Uterus (tissue), 4 donors: ENCODE results near the gene CCDC50. TPM values are rescaled to one million over a fixed set of nuclear protein-coding genes. Genes with fewer than 3 reads are reported as not detected.

ENCODE experiments used
- DNase-seq, 2 donors: peaks; one replicate each; pipeline ENCODE4 v3.0.0-alpha.2; 2019 to 2020
- H3K27ac ChIP-seq, 2 donors: fragments of 200-600 bp; sonication (generic); 1 replicate in 1 of 2; 2 replicates in 1 of 2; pipeline ENCODE4 v1.5.1; 2016 to 2018
- H3K27me3 ChIP-seq, 2 donors: fragments of 200-600 bp; sonication (generic); one replicate each; pipeline ENCODE4 v1.5.1; 2018 to 2019; ENCODE audit warnings: control low read depth in 1 of 2
- H3K36me3 ChIP-seq, 2 donors: fragments of 200-600 bp; sonication (generic); one replicate each; pipeline ENCODE4 v1.5.1; 2019; ENCODE audit warnings: control low read depth in 1 of 2
- H3K4me1 ChIP-seq, 2 donors: fragments of 200-600 bp; sonication (generic); one replicate each; pipeline ENCODE4 v1.5.1; 2018 to 2019; ENCODE audit warnings: control low read depth in 1 of 2
- H3K4me3 ChIP-seq, 2 donors: fragments of 200-600 bp; sonication (generic); 1 replicate in 1 of 2; 2 replicates in 1 of 2; pipeline ENCODE4 v1.5.1; 2018 to 2019; ENCODE audit warnings: mild to moderate bottlenecking in 1 of 2
- H3K9me3 ChIP-seq, 2 donors: fragments of 200-600 bp; sonication (generic); one replicate each; pipeline ENCODE4 v1.5.1; 2019; ENCODE audit warnings: control low read depth in 1 of 2
- CTCF ChIP-seq, 4 experiments: fragments of 200-600 bp in 2 of 4; fragments of 450-650 bp in 2 of 4; sonication (generic) in 2 of 4; IDR thresholded peaks; one replicate each; pipeline ENCODE4 v1.5.1; 2016 to 2019; ENCODE audit warnings: antibody characterized with exemption in 4 of 4, mild to moderate bottlenecking in 2 of 4, moderate library complexity in 1 of 4
- POLR2A ChIP-seq, 2 donors: fragments of 450-650 bp; IDR thresholded peaks; one replicate each; pipeline ENCODE4 v1.6.1; 2016; ENCODE audit warnings: antibody characterized with exemption in 2 of 2, mild to moderate bottlenecking in 1 of 2, moderate library complexity in 1 of 2
- intact Hi-C: fragments of 100-400 bp; cut with DNase I; formaldehyde crosslinking; loops from one replicate; pipeline ENCODE4 v1.15.1; 2023; ENCODE audit warnings: low total_unique reads
- total RNA-seq, 4 donors: library from RNA; depleted of rRNA in 3 of 4; stranded (reverse); fragments of >200 nt in 3 of 4; gene quantifications; one replicate each; pipeline versions ENCODE4 v1.1.0 to v1.2.4, GENCODE V29; 2014 to 2023
- donor health status: DM: yes; HTN: yes; CAD: no.

Gene CCDC50
- total RNA-seq, 4 donors from 2014 or later: 68.4 to 342 (median 96.1) TPM

GRCh38 chr3:191358929-191359328 is 29.7 kb downstream of the CCDC50 start:
- Histone ChIP-seq H3K27ac (no peak overlapping the region), H3K36me3 (no peaks in the 10 kb centered on the region), H3K4me3 (no peak overlapping the region), H3K9me3 (no peaks in the 10 kb centered on the region), H3K27me3 (no peaks in the 10 kb centered on the region), H3K4me1 (no peaks in the 10 kb centered on the region)
- no peak for TF ChIP-seq CTCF (IDR thresholded peaks at IDR 0.05)
- TF ChIP-seq POLR2A (IDR thresholded peaks at IDR 0.05): no peak
- no peak for DNase-seq
- intact Hi-C loops: no loop called here

- Histone ChIP-seq H3K4me1 (no peaks in the 10 kb centered on the region), H3K27me3 (no peaks in the 10 kb centered on the region), H3K4me3 (no peak overlapping the region), H3K9me3 (no peaks in the 10 kb centered on the region), H3K36me3 (no peaks in the 10 kb centered on the region), H3K27ac (no peak overlapping the region)
- intact Hi-C loops: no loop called here
- TF ChIP-seq POLR2A (IDR thresholded peaks at IDR 0.05): no peak
- TF ChIP-seq CTCF (IDR thresholded peaks at IDR 0.05): no peak
- no peak for DNase-seq
Observed at GRCh38 chr3:191360620-191361019, 31.4 kb downstream of the CCDC50 start.

GRCh38 chr3:191361456-191361855 is 32.3 kb downstream of the CCDC50 start:
- Histone ChIP-seq H3K4me3 (no peak overlapping the region), H3K36me3 (no peaks in the 10 kb centered on the region), H3K9me3 (no peaks in the 10 kb centered on the region), H3K27ac (no peak overlapping the region), H3K4me1 (no peaks in the 10 kb centered on the region), H3K27me3 (no peaks in the 10 kb centered on the region)
- no peak for TF ChIP-seq CTCF (IDR thresholded peaks at IDR 0.05)
- no peak for TF ChIP-seq POLR2A (IDR thresholded peaks at IDR 0.05)
- DNase-seq: no peak
- intact Hi-C loops: no loop called here

GRCh38 chr3:191362037-191362436 is 32.8 kb downstream of the CCDC50 start:
- H3K4me1 ChIP-seq: no peaks in the 10 kb centered on the region
- intact Hi-C loops: no loop called here
- H3K36me3 ChIP-seq: no peaks in the 10 kb centered on the region
- no peaks in the 10 kb centered on the region for H3K27me3 ChIP-seq
- TF ChIP-seq CTCF (IDR thresholded peaks at IDR 0.05) (no peak), POLR2A (IDR thresholded peaks at IDR 0.05) (no peak)
- DNase-seq: no peak
- no peak overlapping the region for H3K27ac ChIP-seq
- H3K9me3 ChIP-seq: no peaks in the 10 kb centered on the region
- H3K4me3 ChIP-seq: no peak overlapping the region

- Histone ChIP-seq H3K4me1 (no peaks in the 10 kb centered on the region), H3K27ac (no peak overlapping the region), H3K36me3 (no peaks in the 10 kb centered on the region), H3K27me3 (no peaks in the 10 kb centered on the region), H3K9me3 (no peaks in the 10 kb centered on the region), H3K4me3 (no peak overlapping the region)
- no peak for TF ChIP-seq POLR2A (IDR thresholded peaks at IDR 0.05)
- TF ChIP-seq CTCF (IDR thresholded peaks at IDR 0.05): no peak
- intact Hi-C loops: no loop called here
- no peak for DNase-seq
Observed at GRCh38 chr3:191362524-191363090, 33.4 kb downstream of the CCDC50 start.
